PFSK-1 (cell line): ENCODE measurements around the gene CMIP.

Source experiments
- FOXP2 ChIP-seq: optimal IDR thresholded peaks from 2 replicates; pipeline ENCODE3; 2011; ENCODE audit warnings: borderline replicate concordance, control low read depth, inconsistent platforms; ENCODE audit not compliant: insufficient read depth; ENCODE audit errors: extremely low read length, extremely low read depth
- POLR2AphosphoS5 ChIP-seq: IDR thresholded peaks from 2 replicates; pipeline ENCODE4 v1.6.1; 2012; ENCODE audit warnings: low read depth, mild to moderate bottlenecking, control low read depth, low read length, moderate library complexity
- SIN3A ChIP-seq: IDR thresholded peaks from 2 replicates; pipeline ENCODE4 v1.6.1; 2012; ENCODE audit warnings: mild to moderate bottlenecking, low read length, moderate library complexity, borderline replicate concordance; ENCODE audit not compliant: insufficient read depth
- TAF1 ChIP-seq: IDR thresholded peaks from 2 replicates; pipeline ENCODE4 v1.6.1; 2012; ENCODE audit warnings: low read length, control low read depth, borderline replicate concordance; ENCODE audit not compliant: insufficient read depth
- TF ChIP-seq, protein P1 (sequence below), 2 experiments: IDR thresholded peaks; 2 replicates each; pipeline versions ENCODE4 v1.6.1 to v1.8.0; 2011 to 2012; ENCODE audit warnings: low read depth in 2 of 2, low read length in 2 of 2, control low read depth in 1 of 2, inconsistent platforms in 1 of 2, mild to moderate bottlenecking in 1 of 2, moderate library complexity in 1 of 2; ENCODE audit not compliant: insufficient read depth in 1 of 2

CMIP gene

DNA sequence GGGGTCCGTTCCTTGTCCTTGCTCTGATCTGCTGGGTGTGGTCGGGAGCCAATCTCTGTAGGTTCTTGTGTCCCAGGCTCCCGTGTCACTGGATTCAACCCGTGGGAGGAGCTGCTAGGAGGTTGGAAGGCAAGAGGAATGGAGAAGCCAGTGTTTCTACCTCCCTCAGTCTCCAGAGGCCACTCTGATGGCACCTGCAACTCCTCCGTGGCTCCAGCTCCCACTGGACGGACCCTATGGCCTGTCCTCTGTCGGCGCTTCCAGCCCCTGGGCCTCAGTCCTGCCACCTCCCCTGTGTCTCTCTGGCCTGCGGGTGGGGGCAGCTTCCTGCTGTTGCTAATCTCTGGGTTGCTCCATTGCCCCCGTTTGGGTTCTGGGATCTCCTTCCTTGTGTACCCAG lies 71.1 kb downstream of the CMIP start:
- TF ChIP-seq TAF1 (no peak), FOXP2 (no peak), SIN3A (no peak), POLR2AphosphoS5 (no peak)
- TF ChIP-seq, protein P1, sequence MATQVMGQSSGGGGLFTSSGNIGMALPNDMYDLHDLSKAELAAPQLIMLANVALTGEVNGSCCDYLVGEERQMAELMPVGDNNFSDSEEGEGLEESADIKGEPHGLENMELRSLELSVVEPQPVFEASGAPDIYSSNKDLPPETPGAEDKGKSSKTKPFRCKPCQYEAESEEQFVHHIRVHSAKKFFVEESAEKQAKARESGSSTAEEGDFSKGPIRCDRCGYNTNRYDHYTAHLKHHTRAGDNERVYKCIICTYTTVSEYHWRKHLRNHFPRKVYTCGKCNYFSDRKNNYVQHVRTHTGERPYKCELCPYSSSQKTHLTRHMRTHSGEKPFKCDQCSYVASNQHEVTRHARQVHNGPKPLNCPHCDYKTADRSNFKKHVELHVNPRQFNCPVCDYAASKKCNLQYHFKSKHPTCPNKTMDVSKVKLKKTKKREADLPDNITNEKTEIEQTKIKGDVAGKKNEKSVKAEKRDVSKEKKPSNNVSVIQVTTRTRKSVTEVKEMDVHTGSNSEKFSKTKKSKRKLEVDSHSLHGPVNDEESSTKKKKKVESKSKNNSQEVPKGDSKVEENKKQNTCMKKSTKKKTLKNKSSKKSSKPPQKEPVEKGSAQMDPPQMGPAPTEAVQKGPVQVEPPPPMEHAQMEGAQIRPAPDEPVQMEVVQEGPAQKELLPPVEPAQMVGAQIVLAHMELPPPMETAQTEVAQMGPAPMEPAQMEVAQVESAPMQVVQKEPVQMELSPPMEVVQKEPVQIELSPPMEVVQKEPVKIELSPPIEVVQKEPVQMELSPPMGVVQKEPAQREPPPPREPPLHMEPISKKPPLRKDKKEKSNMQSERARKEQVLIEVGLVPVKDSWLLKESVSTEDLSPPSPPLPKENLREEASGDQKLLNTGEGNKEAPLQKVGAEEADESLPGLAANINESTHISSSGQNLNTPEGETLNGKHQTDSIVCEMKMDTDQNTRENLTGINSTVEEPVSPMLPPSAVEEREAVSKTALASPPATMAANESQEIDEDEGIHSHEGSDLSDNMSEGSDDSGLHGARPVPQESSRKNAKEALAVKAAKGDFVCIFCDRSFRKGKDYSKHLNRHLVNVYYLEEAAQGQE (IDR thresholded peaks at IDR 0.05; ENCODE audit: insufficient read depth in 1 of 2, low read depth in 2 of 2, low read length in 2 of 2): no peak

DNA sequence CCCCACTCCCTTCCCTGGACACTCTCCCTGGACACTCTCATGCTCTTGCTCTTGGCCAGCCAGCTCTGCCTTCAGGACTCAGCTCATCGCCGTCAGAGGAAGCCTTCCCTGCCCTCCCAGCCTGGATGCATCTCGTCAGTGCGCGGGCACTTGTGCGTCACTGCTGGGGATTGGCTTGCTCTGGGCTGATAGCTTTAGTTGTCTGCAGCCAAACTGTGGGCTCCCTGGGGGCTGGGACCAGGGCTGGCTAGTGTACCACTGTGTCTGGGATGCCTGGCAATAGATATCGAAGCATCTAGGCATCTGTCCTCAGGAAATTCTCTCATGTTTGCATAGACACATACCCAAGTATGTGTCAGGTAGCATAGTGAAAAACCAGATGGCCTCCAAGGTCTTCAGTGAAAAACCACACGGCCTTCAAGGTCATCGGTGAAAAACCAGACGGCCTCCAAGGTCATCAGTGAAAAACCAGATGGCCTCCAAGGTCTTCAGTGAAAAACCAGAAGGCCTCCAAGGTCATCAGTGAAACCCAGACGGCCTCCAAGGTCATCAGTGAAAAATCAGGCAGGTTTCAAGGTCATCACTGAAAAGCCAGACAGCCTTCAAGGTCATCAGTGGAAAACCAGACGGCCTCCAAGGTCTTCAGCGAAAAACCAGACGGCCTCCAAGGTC lies 72.0 kb downstream of the CMIP start:
- no peak for TF ChIP-seq SIN3A
- TF ChIP-seq, protein P1 (IDR thresholded peaks at IDR 0.05; ENCODE audit: insufficient read depth in 1 of 2, low read depth in 2 of 2, low read length in 2 of 2): no peak
- no peak for TF ChIP-seq TAF1
- TF ChIP-seq POLR2AphosphoS5: no peak
- TF ChIP-seq FOXP2: no peak

DNA sequence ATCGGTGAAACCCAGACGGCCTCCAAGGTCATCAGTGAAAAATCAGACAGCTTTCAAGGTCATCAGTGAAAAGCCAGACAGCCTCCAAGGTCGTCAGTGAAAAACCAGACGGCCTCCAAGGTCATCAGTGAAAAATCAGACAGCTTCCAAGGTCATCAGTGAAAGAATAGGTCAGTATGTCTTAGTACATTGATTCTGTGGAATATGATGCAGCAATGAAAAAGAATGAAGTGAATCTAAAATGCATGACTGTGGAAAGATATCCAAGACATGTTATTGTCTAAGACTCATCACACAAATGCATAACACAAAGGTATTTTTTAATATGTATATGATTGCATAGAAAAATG lies 72.5 kb downstream of the CMIP start:
- no peak for TF ChIP-seq POLR2AphosphoS5
- no peak for TF ChIP-seq SIN3A
- TF ChIP-seq, protein P1 (IDR thresholded peaks at IDR 0.05; ENCODE audit: insufficient read depth in 1 of 2, low read depth in 2 of 2, low read length in 2 of 2): no peak
- no peak for TF ChIP-seq TAF1
- TF ChIP-seq FOXP2: no peak

DNA sequence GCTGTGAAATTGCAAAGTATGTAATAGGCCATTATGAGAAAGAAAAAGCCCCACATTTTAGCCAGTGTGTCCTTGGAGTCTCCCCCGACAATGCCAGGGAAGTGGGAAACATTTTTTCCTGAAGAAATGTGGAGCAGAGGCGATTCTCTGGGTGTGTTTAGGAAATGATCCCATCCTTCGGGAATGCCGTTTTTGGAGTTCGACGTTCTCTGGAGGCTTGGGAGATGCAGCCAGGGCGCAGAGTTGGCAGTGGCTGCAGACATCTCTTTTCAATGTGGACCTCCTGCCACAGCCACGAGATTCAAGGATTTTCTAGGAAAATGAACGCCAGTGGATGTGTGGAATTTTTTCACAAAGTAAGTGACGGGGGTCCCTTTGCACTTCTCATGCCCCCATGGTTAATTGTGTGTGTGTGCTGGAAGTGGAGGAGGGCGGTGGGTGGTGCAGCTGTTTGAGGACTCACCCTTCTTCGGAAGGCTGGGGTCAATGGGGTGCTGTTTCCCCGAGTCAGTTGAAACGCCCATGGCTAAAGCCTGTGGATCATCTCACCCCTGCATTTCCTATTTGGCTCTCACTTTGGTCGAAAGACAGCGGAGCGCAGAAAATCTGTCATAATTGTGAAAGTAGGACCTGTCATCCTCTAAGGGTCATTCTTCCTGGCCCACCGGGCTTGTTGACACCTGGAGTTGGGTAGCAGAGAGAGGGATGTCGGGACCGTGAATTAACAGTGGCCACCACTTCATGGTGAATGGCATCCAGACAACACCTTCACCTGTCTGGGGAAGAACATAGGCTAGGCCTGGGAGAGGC lies 73.2 kb downstream of the CMIP start:
- no peak for TF ChIP-seq SIN3A
- TF ChIP-seq POLR2AphosphoS5: no peak

DNA sequence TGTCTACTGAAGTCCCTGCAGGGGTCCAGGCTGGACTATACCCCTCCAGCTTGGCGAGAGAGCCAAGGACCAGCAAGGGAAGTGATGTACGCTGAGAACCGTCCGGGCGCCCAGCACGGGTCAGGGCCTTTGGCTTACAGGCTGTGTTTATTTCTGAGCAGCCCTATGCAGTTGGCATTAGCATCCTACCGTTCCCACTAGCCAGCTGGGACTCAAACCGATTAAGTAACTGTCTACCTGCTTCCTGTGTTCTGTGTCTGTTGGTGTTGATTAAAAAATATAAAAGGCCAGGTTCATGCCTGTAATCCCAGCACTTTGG lies 73.8 kb downstream of the CMIP start:
- TF ChIP-seq, protein P1 (IDR thresholded peaks at IDR 0.05; ENCODE audit: insufficient read depth in 1 of 2, low read depth in 2 of 2, low read length in 2 of 2): no peak
- TF ChIP-seq FOXP2 (no peak), SIN3A (no peak), TAF1 (no peak)
